ENCODE measurements around the gene TP73. TPM values are rescaled to one million over a fixed set of nuclear protein-coding genes. Genes with fewer than 3 reads are reported as not detected.
A peak's percentile ranks its signal among the peaks of the same experiment; 100 is the strongest.

Gene TP73
- total RNA-seq, 1 donor from 2014 or later = not detected

- Histone ChIP-seq H3K36me3 (peaks cover 12 to 31% of the 10 kb centered on the region in 2 donors), H3K27ac (no peak overlapping the region), H3K27me3 (no peaks in the 10 kb centered on the region), H3K4me1 (peaks cover 3 to 9% of the 10 kb centered on the region in 2 donors), H3K9me3 (no peaks in the 10 kb centered on the region), H3K4me3 (no peak overlapping the region)
- TF ChIP-seq CTCF (IDR thresholded peaks at IDR 0.05) = no peak
- no peak for DNase-seq (ENCODE audit: low spot score in 2 of 2)
- intact Hi-C loops (cut with DNase I) = no loop called here
Measured at GRCh38 chr1:3645247-3645646, 7.1 kb upstream of the TP73 start.

- no peak overlapping the region for H3K4me3 ChIP-seq
- H3K36me3 ChIP-seq = peaks cover 9 to 27% of the 10 kb centered on the region in 2 donors
- no peak for DNase-seq (ENCODE audit: low spot score in 2 of 2)
- TF ChIP-seq CTCF (IDR thresholded peaks at IDR 0.05) = no peak
- no peaks in the 10 kb centered on the region for H3K9me3 ChIP-seq
- intact Hi-C loops (cut with DNase I) = no loop called here
- H3K27ac ChIP-seq = no peak overlapping the region
- H3K27me3 ChIP-seq = peaks cover 4% of the 10 kb centered on the region
- peaks cover 3 to 14% of the 10 kb centered on the region in 2 donors for H3K4me1 ChIP-seq
Measured at GRCh38 chr1:3645666-3646355, 6.5 kb upstream of the TP73 start.

GRCh38 chr1:3646596-3646995 is 5.7 kb upstream of the TP73 start:
- peaks cover 3 to 21% of the 10 kb centered on the region in 2 donors for H3K36me3 ChIP-seq
- H3K27ac ChIP-seq = no peak overlapping the region
- peaks cover 12% of the 10 kb centered on the region for H3K27me3 ChIP-seq
- no peak overlapping the region for H3K4me3 ChIP-seq
- intact Hi-C loops (cut with DNase I) = no loop called here
- peaks cover 3 to 22% of the 10 kb centered on the region in 2 donors for H3K4me1 ChIP-seq
- TF ChIP-seq CTCF (IDR thresholded peaks at IDR 0.05) = no peak
- H3K9me3 ChIP-seq = no peaks in the 10 kb centered on the region
- DNase-seq (ENCODE audit: low spot score in 2 of 2) = no peak

GRCh38 chr1:3649342-3650247 is 2.7 kb upstream of the TP73 start, which contains the start of gene WRAP73:
Gene WRAP73, minus strand, starts transcription at chr1:3650103. Its CDS starts 104 bp downstream, at chr1:3649999.
- Histone ChIP-seq H3K4me3 (peak within 1 kb of the TSS; percentile 81 to 90), H3K9me3 (no peaks in the 10 kb centered on the region), H3K36me3 (peaks cover 0 to 16% of the 10 kb centered on the region in 2 donors), H3K27me3 (peaks cover 27% of the 10 kb centered on the region), H3K27ac (no peak within 1 kb of the TSS), H3K4me1 (peaks cover 6 to 34% of the 10 kb centered on the region in 2 donors)
- intact Hi-C loops (cut with DNase I) = loop anchor here (1.0 kb wide), 1 partner anchor 25 kb away; no protein-coding TSS in a partner anchor
- peak; percentile 67 to 95 for DNase-seq (ENCODE audit: low spot score in 2 of 2)
- peak in 2 of 3 experiments; percentile 7 to 10 for TF ChIP-seq CTCF (IDR thresholded peaks at IDR 0.05)

- TF ChIP-seq CTCF (IDR thresholded peaks at IDR 0.05) = no peak
- intact Hi-C loops (cut with DNase I) = loop anchor here (1.0 kb wide), 1 partner anchor 26 kb away; no protein-coding TSS in a partner anchor
- H3K4me1 ChIP-seq = peaks cover 6 to 34% of the 10 kb centered on the region in 2 donors
- H3K9me3 ChIP-seq = no peaks in the 10 kb centered on the region
- H3K27me3 ChIP-seq = peaks cover 27% of the 10 kb centered on the region
- DNase-seq (ENCODE audit: low spot score in 2 of 2) = no peak
- peak overlapping the region; percentile 81 to 90 for H3K4me3 ChIP-seq
- peaks cover 0 to 12% of the 10 kb centered on the region in 2 donors for H3K36me3 ChIP-seq
- H3K27ac ChIP-seq = no peak overlapping the region
Measured at GRCh38 chr1:3650248-3651025, 1.9 kb upstream of the TP73 start.

Measured in ascending aorta (tissue), 2 donors.